ENCODE measurements around the gene GIMAP8. TPM values are rescaled to one million over a fixed set of nuclear protein-coding genes. Genes with fewer than 3 reads are reported as not detected.
"Not testable (repeated sequence)": the region's sequence is repeated elsewhere in the genome, so short reads cannot be mapped to it uniquely, and the experiment has no call there.

The GIMAP8 gene
- total RNA-seq, 1 experiment from 2014 or later: not detected

DNA sequence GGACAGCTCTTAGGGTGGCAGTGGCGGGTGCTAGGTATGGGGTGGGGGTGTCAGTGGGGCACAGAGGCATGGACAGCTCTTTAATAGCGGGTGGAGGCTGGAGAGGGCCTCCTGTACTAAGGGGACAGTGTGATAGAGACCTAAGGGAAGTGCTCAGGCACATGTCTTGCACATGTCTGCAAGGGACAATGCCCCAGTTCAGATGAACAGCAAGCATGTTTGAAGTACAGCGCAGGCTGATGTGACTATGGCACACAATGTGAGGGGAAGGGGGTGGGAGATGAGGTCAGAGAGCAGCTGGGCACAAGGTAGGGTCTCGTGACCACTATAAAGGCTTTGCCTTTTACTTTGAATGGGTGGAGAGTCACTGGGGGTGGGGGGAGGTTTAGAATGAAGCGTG is 3.5 kb downstream of the GIMAP8 start:
- no peak overlapping the region for H3K4ac ChIP-seq (ENCODE audit: low read depth, low read length)
- no peaks in the 10 kb centered on the region for H3K4me1 ChIP-seq (ENCODE audit: insufficient read depth, low read length)
- no peaks in the 10 kb centered on the region for H3K79me2 ChIP-seq (ENCODE audit: insufficient read depth, low read length)
- Mint-ChIP-seq H3K4me1 (peaks cover 0 to 7% of the 10 kb centered on the region in 2 experiments; a peak in 3 of 4 replicates), H3K27ac (no peak overlapping the region), H3K27me3 (ENCODE audit: low read depth) (peaks cover 85% of the 10 kb centered on the region), H3K9me3 (peaks cover 15 to 26% of the 10 kb centered on the region in 2 experiments), H3K4me3 (no peak overlapping the region), H3K36me3 (ENCODE audit: insufficient read depth in 1 of 3, low read depth in 3 of 3) (peaks cover 2 to 9% (median 2%) of the 10 kb centered on the region in 3 experiments; a peak in 6 of 7 replicates)
- H3K79me1 ChIP-seq (ENCODE audit: insufficient read depth, low read depth, low read length, poor library complexity, severe bottlenecking): no peaks in the 10 kb centered on the region
- H3K9me3 ChIP-seq (ENCODE audit: control insufficient read depth, low read depth, low read length): peaks cover 4% of the 10 kb centered on the region
- no CpG with 5 or more reads among the region's 5 CpGs for WGBS (ENCODE audit: extremely low coverage, insufficient read length, low lambda C conversion rate)
- H2AFZ ChIP-seq (ENCODE audit: low read length): no peak overlapping the region
- H4K5ac ChIP-seq (ENCODE audit: insufficient read length, low read depth, low read length): no peak overlapping the region
- H3K23me2 ChIP-seq (ENCODE audit: insufficient read length, low read depth, low read length, poor library complexity, severe bottlenecking): no peaks in the 10 kb centered on the region
- no peak overlapping the region for H3K56ac ChIP-seq (ENCODE audit: insufficient read length, low read depth, low read length)
- H3K9ac ChIP-seq (ENCODE audit: extremely low read depth, insufficient read length, low read length): no peak overlapping the region
- H4K8ac ChIP-seq (replicated peaks; ENCODE audit: insufficient read length, low read depth, low read length): no peak overlapping the region
- no peak overlapping the region for H4K91ac ChIP-seq (ENCODE audit: insufficient read length, low read depth, low read length)
- H3K23ac ChIP-seq (ENCODE audit: insufficient read length, low read depth, low read length): no peak overlapping the region
- H2BK20ac ChIP-seq (ENCODE audit: low read depth, low read length, poor library complexity, severe bottlenecking): no peak overlapping the region
- H3T11ph ChIP-seq (ENCODE audit: low read length): no peak overlapping the region
- DNase-seq: no peak
- TF ChIP-seq CTCF (conservative IDR thresholded peaks at IDR 0.05): no peak
- no peak overlapping the region for H2BK12ac ChIP-seq (ENCODE audit: insufficient read length, low read depth, low read length)
- no peak overlapping the region for H3K4me2 ChIP-seq (ENCODE audit: insufficient read depth, insufficient read length, low read length)
- H2AK5ac ChIP-seq (ENCODE audit: insufficient read length, low read length): no peak overlapping the region
- H2BK15ac ChIP-seq (ENCODE audit: low read depth, low read length): no peak overlapping the region
- H2BK120ac ChIP-seq (ENCODE audit: low read depth, low read length, poor library complexity, severe bottlenecking): no peak overlapping the region
- no peak overlapping the region for H3K27ac ChIP-seq (ENCODE audit: insufficient read length, low read depth, low read length)
- H3K18ac ChIP-seq (ENCODE audit: insufficient read length, low read depth, low read length): no peak overlapping the region
- H3K27me3 ChIP-seq (ENCODE audit: insufficient read depth, low read length): no peaks in the 10 kb centered on the region
- no peak overlapping the region for H3K14ac ChIP-seq (ENCODE audit: insufficient read depth, low read length)
- no peak overlapping the region for H2BK5ac ChIP-seq (ENCODE audit: insufficient read length, low read length)
- no peaks in the 10 kb centered on the region for H4K20me1 ChIP-seq (ENCODE audit: control insufficient read depth, insufficient read depth, insufficient read length)

GRCh38 chr7:150457064-150457463 is 6.6 kb downstream of the GIMAP8 start:
- not testable (repeated sequence) for H2BK12ac ChIP-seq (ENCODE audit: insufficient read length, low read depth, low read length); H3K27ac ChIP-seq (ENCODE audit: insufficient read length, low read depth, low read length); H3K36me3 Mint-ChIP-seq (ENCODE audit: insufficient read depth in 1 of 3, low read depth in 3 of 3); H3K23ac ChIP-seq (ENCODE audit: insufficient read length, low read depth, low read length); H4K20me1 ChIP-seq (ENCODE audit: control insufficient read depth, insufficient read depth, insufficient read length); H3K23me2 ChIP-seq (ENCODE audit: insufficient read length, low read depth, low read length, poor library complexity, severe bottlenecking); H2BK5ac ChIP-seq (ENCODE audit: insufficient read length, low read length); H4K8ac ChIP-seq (replicated peaks; ENCODE audit: insufficient read length, low read depth, low read length); H2AK5ac ChIP-seq (ENCODE audit: insufficient read length, low read length); H3K27me3 ChIP-seq (ENCODE audit: insufficient read depth, low read length); H2AFZ ChIP-seq (ENCODE audit: low read length); H3K4me1 ChIP-seq (ENCODE audit: insufficient read depth, low read length); H3K79me2 ChIP-seq (ENCODE audit: insufficient read depth, low read length); H3K4me2 ChIP-seq (ENCODE audit: insufficient read depth, insufficient read length, low read length); H3K56ac ChIP-seq (ENCODE audit: insufficient read length, low read depth, low read length); H3T11ph ChIP-seq (ENCODE audit: low read length); H3K4me1 Mint-ChIP-seq; H3K27ac Mint-ChIP-seq; H3K79me1 ChIP-seq (ENCODE audit: insufficient read depth, low read depth, low read length, poor library complexity, severe bottlenecking); H2BK120ac ChIP-seq (ENCODE audit: low read depth, low read length, poor library complexity, severe bottlenecking); H4K91ac ChIP-seq (ENCODE audit: insufficient read length, low read depth, low read length); H3K4ac ChIP-seq (ENCODE audit: low read depth, low read length); H3K18ac ChIP-seq (ENCODE audit: insufficient read length, low read depth, low read length); H3K9ac ChIP-seq (ENCODE audit: extremely low read depth, insufficient read length, low read length); H2BK15ac ChIP-seq (ENCODE audit: low read depth, low read length); H3K4me3 Mint-ChIP-seq; DNase-seq; H3K9me3 ChIP-seq (ENCODE audit: control insufficient read depth, low read depth, low read length); H2BK20ac ChIP-seq (ENCODE audit: low read depth, low read length, poor library complexity, severe bottlenecking); H3K14ac ChIP-seq (ENCODE audit: insufficient read depth, low read length); H4K5ac ChIP-seq (ENCODE audit: insufficient read length, low read depth, low read length)
- peaks cover 20 to 32% of the 10 kb centered on the region in 2 experiments for H3K9me3 Mint-ChIP-seq
- WGBS (ENCODE audit: extremely low coverage, insufficient read length, low lambda C conversion rate): no CpG with 5 or more reads among the region's 5 CpGs
- peaks cover 72% of the 10 kb centered on the region for H3K27me3 Mint-ChIP-seq (ENCODE audit: low read depth)

All from H9 (cell line).